Measurements from ENCODE around the gene TMEM39A.

TMEM39A gene

DNA sequence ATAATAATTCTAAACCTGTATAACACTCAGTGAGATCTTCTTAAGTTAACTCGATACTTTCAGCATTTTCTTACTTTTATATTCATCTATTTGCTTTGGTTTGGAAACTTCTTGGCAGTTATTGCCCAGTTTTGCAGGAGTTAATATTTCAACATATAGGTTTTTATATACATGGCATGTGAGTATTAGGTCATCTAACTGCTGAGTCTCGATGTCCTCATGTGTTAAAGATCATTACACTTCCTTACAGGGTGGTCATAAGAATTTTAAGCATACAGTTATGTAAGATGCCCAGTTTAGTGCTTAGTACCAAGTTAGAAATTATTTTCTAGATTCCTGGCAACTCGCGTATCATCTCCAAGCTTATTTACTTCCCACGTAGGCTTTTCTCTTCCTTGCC is 62.9 kb downstream of the TMEM39A start:
- TF ChIP-seq TCF12 (IDR thresholded peaks at IDR 0.05; ENCODE audit: low read depth) (no peak), EGR1 (IDR thresholded peaks at IDR 0.05) (no peak), CEBPB (IDR thresholded peaks at IDR 0.05) (no peak), CREB1 (IDR thresholded peaks at IDR 0.05; ENCODE audit: low read depth) (no peak), TEAD4 (IDR thresholded peaks at IDR 0.05) (no peak), RAD21 (IDR thresholded peaks at IDR 0.05; ENCODE audit: low read depth) (no peak), FOXM1 (IDR thresholded peaks at IDR 0.05; ENCODE audit: borderline replicate concordance, low read depth) (no peak), TAF1 (IDR thresholded peaks at IDR 0.05; ENCODE audit: low read depth) (no peak), YY1 (IDR thresholded peaks at IDR 0.05; ENCODE audit: low read depth) (no peak)
- TF ChIP-seq, protein P1, sequence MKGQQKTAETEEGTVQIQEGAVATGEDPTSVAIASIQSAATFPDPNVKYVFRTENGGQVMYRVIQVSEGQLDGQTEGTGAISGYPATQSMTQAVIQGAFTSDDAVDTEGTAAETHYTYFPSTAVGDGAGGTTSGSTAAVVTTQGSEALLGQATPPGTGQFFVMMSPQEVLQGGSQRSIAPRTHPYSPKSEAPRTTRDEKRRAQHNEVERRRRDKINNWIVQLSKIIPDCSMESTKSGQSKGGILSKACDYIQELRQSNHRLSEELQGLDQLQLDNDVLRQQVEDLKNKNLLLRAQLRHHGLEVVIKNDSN (IDR thresholded peaks at IDR 0.05), result no peak
- TF ChIP-seq, protein P2, sequence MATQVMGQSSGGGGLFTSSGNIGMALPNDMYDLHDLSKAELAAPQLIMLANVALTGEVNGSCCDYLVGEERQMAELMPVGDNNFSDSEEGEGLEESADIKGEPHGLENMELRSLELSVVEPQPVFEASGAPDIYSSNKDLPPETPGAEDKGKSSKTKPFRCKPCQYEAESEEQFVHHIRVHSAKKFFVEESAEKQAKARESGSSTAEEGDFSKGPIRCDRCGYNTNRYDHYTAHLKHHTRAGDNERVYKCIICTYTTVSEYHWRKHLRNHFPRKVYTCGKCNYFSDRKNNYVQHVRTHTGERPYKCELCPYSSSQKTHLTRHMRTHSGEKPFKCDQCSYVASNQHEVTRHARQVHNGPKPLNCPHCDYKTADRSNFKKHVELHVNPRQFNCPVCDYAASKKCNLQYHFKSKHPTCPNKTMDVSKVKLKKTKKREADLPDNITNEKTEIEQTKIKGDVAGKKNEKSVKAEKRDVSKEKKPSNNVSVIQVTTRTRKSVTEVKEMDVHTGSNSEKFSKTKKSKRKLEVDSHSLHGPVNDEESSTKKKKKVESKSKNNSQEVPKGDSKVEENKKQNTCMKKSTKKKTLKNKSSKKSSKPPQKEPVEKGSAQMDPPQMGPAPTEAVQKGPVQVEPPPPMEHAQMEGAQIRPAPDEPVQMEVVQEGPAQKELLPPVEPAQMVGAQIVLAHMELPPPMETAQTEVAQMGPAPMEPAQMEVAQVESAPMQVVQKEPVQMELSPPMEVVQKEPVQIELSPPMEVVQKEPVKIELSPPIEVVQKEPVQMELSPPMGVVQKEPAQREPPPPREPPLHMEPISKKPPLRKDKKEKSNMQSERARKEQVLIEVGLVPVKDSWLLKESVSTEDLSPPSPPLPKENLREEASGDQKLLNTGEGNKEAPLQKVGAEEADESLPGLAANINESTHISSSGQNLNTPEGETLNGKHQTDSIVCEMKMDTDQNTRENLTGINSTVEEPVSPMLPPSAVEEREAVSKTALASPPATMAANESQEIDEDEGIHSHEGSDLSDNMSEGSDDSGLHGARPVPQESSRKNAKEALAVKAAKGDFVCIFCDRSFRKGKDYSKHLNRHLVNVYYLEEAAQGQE (IDR thresholded peaks at IDR 0.05; ENCODE audit: low read depth), result no peak
- TF ChIP-seq, protein P3, sequence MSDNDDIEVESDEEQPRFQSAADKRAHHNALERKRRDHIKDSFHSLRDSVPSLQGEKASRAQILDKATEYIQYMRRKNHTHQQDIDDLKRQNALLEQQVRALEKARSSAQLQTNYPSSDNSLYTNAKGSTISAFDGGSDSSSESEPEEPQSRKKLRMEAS (IDR thresholded peaks at IDR 0.05), result no peak

DNA sequence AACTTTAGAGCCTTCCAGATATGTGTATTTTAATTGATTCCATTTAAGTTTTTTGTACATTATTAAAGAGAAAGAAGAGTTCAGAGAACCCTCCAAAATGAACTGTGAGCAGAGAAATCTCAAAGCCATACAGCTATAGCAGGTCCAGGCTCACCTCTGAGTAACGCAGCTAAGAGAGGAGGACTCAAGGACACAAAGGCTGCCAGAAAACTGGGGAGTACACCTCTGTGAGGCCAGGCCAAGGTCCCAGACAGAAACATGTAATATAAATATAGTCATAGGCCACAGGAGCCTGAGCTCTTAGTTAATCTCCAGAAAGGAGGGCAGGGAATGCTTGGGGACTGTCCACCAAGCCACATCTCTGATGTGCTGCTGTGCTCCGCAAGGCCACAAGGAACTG is 66.5 kb downstream of the TMEM39A start:
- TF ChIP-seq RAD21 (IDR thresholded peaks at IDR 0.05; ENCODE audit: low read depth), result no peak
- TF ChIP-seq TAF1 (IDR thresholded peaks at IDR 0.05; ENCODE audit: low read depth), result no peak
- TF ChIP-seq CREB1 (IDR thresholded peaks at IDR 0.05; ENCODE audit: low read depth), result no peak
- TF ChIP-seq ZBTB7A (IDR thresholded peaks at IDR 0.05; ENCODE audit: low read depth), result no peak

DNA sequence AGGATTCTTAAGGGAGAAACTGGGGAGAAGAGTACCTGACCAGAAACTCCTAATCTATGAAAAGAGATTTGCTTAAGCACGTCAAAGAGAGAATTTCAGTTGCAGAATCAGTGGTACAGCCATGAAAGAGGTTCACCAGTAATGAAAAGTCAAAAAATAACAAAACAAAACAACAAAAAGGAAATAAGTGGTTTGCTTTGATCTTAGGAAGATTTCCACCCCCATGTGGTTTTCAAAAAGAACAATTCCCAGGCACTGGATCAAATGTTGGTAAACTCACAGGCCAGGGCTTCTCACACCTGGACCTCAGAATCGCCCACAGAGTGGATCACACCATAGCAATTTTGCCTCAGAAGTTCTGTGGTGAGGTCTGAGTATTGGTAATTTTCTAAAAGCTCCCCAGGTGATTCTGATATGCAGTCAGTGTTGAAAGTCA is 67.5 kb downstream of the TMEM39A start:
- TF ChIP-seq EP300 (IDR thresholded peaks at IDR 0.05; ENCODE audit: borderline replicate concordance) (no peak), CEBPB (IDR thresholded peaks at IDR 0.05) (no peak), RAD21 (IDR thresholded peaks at IDR 0.05; ENCODE audit: low read depth) (no peak), TEAD4 (IDR thresholded peaks at IDR 0.05) (no peak), YY1 (IDR thresholded peaks at IDR 0.05; ENCODE audit: low read depth) (no peak), NFIC (IDR thresholded peaks at IDR 0.05) (no peak), EGR1 (IDR thresholded peaks at IDR 0.05) (no peak), TAF1 (IDR thresholded peaks at IDR 0.05; ENCODE audit: low read depth) (no peak), CREB1 (IDR thresholded peaks at IDR 0.05; ENCODE audit: low read depth) (no peak), ZBTB7A (IDR thresholded peaks at IDR 0.05; ENCODE audit: low read depth) (no peak), FOXM1 (IDR thresholded peaks at IDR 0.05; ENCODE audit: borderline replicate concordance, low read depth) (no peak), TCF12 (IDR thresholded peaks at IDR 0.05; ENCODE audit: low read depth) (no peak)
- TF ChIP-seq, protein P2 (IDR thresholded peaks at IDR 0.05; ENCODE audit: low read depth), result no peak
- TF ChIP-seq, protein P3 (IDR thresholded peaks at IDR 0.05), result no peak
- TF ChIP-seq, protein P1 (IDR thresholded peaks at IDR 0.05), result no peak

DNA sequence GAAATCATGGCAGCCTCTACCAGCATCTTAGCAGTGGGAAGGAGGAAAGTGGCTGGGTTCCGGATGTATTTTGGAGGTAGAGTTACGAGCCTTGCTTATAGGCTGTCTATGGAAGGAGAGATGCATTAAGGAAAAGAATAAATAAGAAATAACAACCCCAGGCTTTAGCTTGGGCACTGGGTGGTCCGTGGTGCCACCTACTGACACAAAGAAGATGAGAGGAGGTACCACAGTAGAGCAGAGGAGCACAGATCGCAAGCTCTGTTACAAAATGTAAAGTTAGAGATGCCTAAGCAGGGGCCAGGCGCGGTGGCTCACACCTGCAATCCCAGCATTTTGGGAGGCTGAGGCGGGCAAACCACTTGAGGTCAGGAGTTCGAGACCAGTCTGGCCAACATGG is 74.8 kb downstream of the TMEM39A start:
- TF ChIP-seq RAD21 (IDR thresholded peaks at IDR 0.05; ENCODE audit: low read depth) (no peak), FOXM1 (IDR thresholded peaks at IDR 0.05; ENCODE audit: borderline replicate concordance, low read depth) (no peak), TCF12 (IDR thresholded peaks at IDR 0.05; ENCODE audit: low read depth) (no peak), EGR1 (IDR thresholded peaks at IDR 0.05) (no peak), EP300 (IDR thresholded peaks at IDR 0.05; ENCODE audit: borderline replicate concordance) (no peak), CREB1 (IDR thresholded peaks at IDR 0.05; ENCODE audit: low read depth) (no peak), ZBTB7A (IDR thresholded peaks at IDR 0.05; ENCODE audit: low read depth) (no peak), CEBPB (IDR thresholded peaks at IDR 0.05) (no peak), NFIC (IDR thresholded peaks at IDR 0.05) (no peak)
- TF ChIP-seq, protein P1 (IDR thresholded peaks at IDR 0.05), result no peak

DNA sequence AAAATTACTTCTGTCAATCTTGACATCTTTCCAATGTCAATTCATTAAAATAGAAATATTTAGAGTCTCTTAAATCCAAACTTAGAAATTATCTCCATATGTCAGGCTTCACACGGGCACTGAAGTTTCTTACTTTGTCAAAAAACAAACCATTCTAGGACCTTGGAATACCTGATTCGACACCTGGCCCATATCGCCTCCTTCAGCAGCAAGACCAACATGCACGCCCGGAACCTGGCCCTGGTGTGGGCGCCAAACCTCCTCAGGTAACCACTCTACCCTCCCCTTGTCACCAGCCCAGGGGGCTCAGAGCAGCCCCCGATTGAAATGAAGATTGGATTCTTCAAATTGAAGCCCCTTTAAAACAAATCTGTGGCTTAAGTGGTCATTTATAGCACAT is 81.3 kb downstream of the TMEM39A start:
- no peak for TF ChIP-seq FOXM1 (IDR thresholded peaks at IDR 0.05; ENCODE audit: borderline replicate concordance, low read depth)
- TF ChIP-seq ZBTB7A (IDR thresholded peaks at IDR 0.05; ENCODE audit: low read depth), result no peak
- no peak for TF ChIP-seq TAF1 (IDR thresholded peaks at IDR 0.05; ENCODE audit: low read depth)
- no peak for TF ChIP-seq EP300 (IDR thresholded peaks at IDR 0.05; ENCODE audit: borderline replicate concordance)

DNA sequence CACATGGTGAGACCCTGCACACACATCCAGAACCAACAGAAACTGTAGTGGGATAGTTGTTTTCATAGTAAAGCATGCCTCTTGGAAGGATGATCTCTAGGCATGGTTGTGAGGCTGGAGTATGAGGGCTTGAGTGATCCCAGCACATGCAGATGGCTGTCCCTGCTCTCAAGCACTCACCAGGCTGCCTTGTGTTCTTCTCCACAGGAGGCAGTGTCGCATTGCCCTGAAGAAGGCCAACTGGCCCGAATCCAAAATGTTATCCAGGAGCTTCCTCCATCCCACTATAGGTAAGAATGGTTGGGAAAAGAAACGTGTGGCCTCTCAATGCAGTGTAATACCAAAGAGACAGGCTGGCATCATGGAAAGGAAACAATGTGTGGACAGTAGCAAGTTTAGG is 82.7 kb downstream of the TMEM39A start:
- no peak for TF ChIP-seq YY1 (IDR thresholded peaks at IDR 0.05; ENCODE audit: low read depth)
- TF ChIP-seq FOXM1 (IDR thresholded peaks at IDR 0.05; ENCODE audit: borderline replicate concordance, low read depth), result no peak
- TF ChIP-seq, protein P1 (IDR thresholded peaks at IDR 0.05), result no peak
- no peak for TF ChIP-seq CEBPB (IDR thresholded peaks at IDR 0.05)
- TF ChIP-seq RAD21 (IDR thresholded peaks at IDR 0.05; ENCODE audit: low read depth), result peak; percentile 28
- TF ChIP-seq NFIC (IDR thresholded peaks at IDR 0.05), result peak; percentile 44; the same call in 1 of the 2 replicates
- TF ChIP-seq, protein P3 (IDR thresholded peaks at IDR 0.05), result no peak
